Upper lobe of left lung (tissue), 6 donors: ENCODE measurements around the gene LSR. TPM values are rescaled to one million over a fixed set of nuclear protein-coding genes. Genes with fewer than 3 reads are reported as not detected.

Experiments used
- ATAC-seq, 2 donors: fragments of 200-7000 bp; cut with Tn5 transposase; one replicate each; pipeline ENCODE4 v1.9.1; 2022; ENCODE audit warnings: mild to moderate bottlenecking in 2 of 2, moderate library complexity in 2 of 2; ENCODE audit not compliant: low FRiP score in 2 of 2
- DNase-seq, 2 donors: peaks; one replicate each; pipeline ENCODE4 v3.0.0-alpha.2; 2019 to 2020
- H3K27ac ChIP-seq, 4 donors: fragments of 200-600 bp; sonication (generic); one replicate each; pipeline ENCODE4 v1.5.1; 2016 to 2019
- H3K27me3 ChIP-seq, 4 donors: fragments of 200-600 bp; sonication (generic); one replicate each; pipeline ENCODE4 v1.5.1; 2017 to 2019
- H3K36me3 ChIP-seq, 4 donors: fragments of 200-600 bp; sonication (generic); one replicate each; pipeline ENCODE4 v1.5.1; 2016 to 2019
- H3K4me1 ChIP-seq, 4 donors: fragments of 200-600 bp; sonication (generic); one replicate each; pipeline ENCODE4 v1.5.1; 2018 to 2019
- H3K4me3 ChIP-seq, 4 donors: fragments of 200-600 bp; sonication (generic); one replicate each; pipeline ENCODE4 v1.5.1; 2017 to 2019; ENCODE audit warnings: mild to moderate bottlenecking in 2 of 4, moderate library complexity in 1 of 4
- H3K9me3 ChIP-seq, 4 donors: fragments of 200-600 bp; sonication (generic); one replicate each; pipeline ENCODE4 v1.5.1; 2018 to 2019
- CTCF ChIP-seq, 6 experiments: fragments of 450-650 bp in 4 of 6; fragments of 200-600 bp in 2 of 6; sonication (generic) in 2 of 6; IDR thresholded peaks; one replicate each; pipeline ENCODE4 v1.5.1; 2016 to 2019; ENCODE audit warnings: antibody characterized with exemption in 6 of 6
- EP300 ChIP-seq, 4 donors: sonication (generic); formaldehyde crosslinking; IDR thresholded peaks; one replicate each; pipeline ENCODE4 v1.5.1; 2017; ENCODE audit warnings: antibody characterized with exemption in 4 of 4, control low read depth in 2 of 4
- POLR2A ChIP-seq, 4 donors: fragments of 450-650 bp; IDR thresholded peaks; one replicate each; pipeline ENCODE4 v1.5.1; 2016 to 2017; ENCODE audit warnings: antibody characterized with exemption in 4 of 4, mild to moderate bottlenecking in 2 of 4
- POLR2AphosphoS5 ChIP-seq, 2 donors: sonication (generic); formaldehyde crosslinking; IDR thresholded peaks; one replicate each; pipeline ENCODE4 v1.5.1; 2017; ENCODE audit warnings: antibody characterized with exemption in 2 of 2
- whole genome bisulfite sequencing, 2 donors: methylation state at CpG; one replicate each; pipeline ENCODE4 v1.1.5; 2017 to 2018; 5-methylcytosine and 5-hydroxymethylcytosine counted together
- total RNA-seq, 6 donors: library from RNA; depleted of rRNA in 4 of 6; stranded (reverse); fragments of >200 nt in 4 of 6; gene quantifications; one replicate each; pipeline versions ENCODE4 v1.1.0 to v1.2.1, GENCODE V29; 2016 to 2021
- donor health status: DM: no; HTN: no; CAD: no; lungs with moderate emphysema.
- donor health status: DM: no; HTN: yes; CAD: no; lungs with severe emphysema.

LSR gene
- total RNA-seq, 6 donors from 2014 or later, result 54.5 to 151 (median 76.5) TPM

GRCh38 chr19:35271546-35271945, 22.7 kb downstream of the LSR start:
- Histone ChIP-seq H3K36me3 (peaks cover 16 to 64% (median 56%) of the 10 kb centered on the region in 4 donors), H3K4me1 (peaks cover 15 to 39% (median 23%) of the 10 kb centered on the region in 4 donors), H3K27me3 (no peaks in the 10 kb centered on the region), H3K4me3 (no peak overlapping the region), H3K27ac (no peak overlapping the region), H3K9me3 (no peaks in the 10 kb centered on the region)
- WGBS, 2 donors, result 88 to 100% methylated on average over 4 to 7 of the region's 7 CpGs
- DNase-seq (no peak), ATAC-seq (no peak)
- no peak for TF ChIP-seq POLR2A (IDR thresholded peaks at IDR 0.05)
- TF ChIP-seq CTCF (IDR thresholded peaks at IDR 0.05), result no peak
- TF ChIP-seq POLR2AphosphoS5 (IDR thresholded peaks at IDR 0.05), result no peak
- TF ChIP-seq EP300 (IDR thresholded peaks at IDR 0.05), result no peak

DNA sequence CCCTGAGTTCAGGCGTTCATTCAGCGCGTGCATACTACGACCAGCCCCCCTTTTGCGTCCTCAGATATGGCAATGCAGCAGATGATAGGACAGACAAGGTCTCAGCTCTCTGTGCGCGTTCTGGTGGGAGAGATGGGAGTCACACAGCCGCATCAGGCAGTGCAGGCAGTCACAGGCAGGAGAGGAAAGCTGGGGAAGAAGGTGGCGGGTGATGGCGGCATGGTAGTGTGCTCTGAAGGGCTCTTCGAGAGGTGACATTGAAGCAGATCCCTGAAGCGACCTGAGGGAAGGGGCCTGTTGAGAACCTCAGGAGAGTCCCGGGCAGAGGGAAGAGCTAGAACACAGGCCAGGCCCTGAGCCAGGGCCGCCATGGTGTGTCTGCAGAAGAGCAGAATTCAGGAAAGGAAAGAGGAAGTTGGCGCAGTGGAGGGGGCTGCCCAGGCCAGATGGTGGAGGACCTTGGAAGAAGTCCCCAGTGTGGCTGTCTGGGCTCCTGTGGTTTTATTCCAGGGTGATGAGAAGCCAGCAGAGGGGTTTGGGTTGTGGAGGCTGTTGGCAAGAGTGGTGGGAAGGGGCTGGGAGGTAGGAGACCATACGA, 23.4 kb downstream of the LSR start:
- H3K9me3 ChIP-seq, result no peaks in the 10 kb centered on the region
- ATAC-seq (no peak), DNase-seq (no peak)
- H3K4me1 ChIP-seq, result peaks cover 9 to 32% (median 17%) of the 10 kb centered on the region in 4 donors
- peak overlapping the region in 1 of 4 donors; percentile 49 for H3K27ac ChIP-seq
- H3K36me3 ChIP-seq, result peaks cover 23 to 70% (median 62%) of the 10 kb centered on the region in 4 donors
- TF ChIP-seq POLR2A (IDR thresholded peaks at IDR 0.05) (no peak), POLR2AphosphoS5 (IDR thresholded peaks at IDR 0.05) (no peak), EP300 (IDR thresholded peaks at IDR 0.05) (no peak), CTCF (IDR thresholded peaks at IDR 0.05) (no peak)
- no peaks in the 10 kb centered on the region for H3K27me3 ChIP-seq
- H3K4me3 ChIP-seq, result no peak overlapping the region
- WGBS, 2 donors, result 79 to 84% methylated on average over 16 of the region's 16 CpGs

- no peak for ATAC-seq
- Histone ChIP-seq H3K27ac (no peak overlapping the region), H3K4me3 (no peak overlapping the region), H3K36me3 (peaks cover 23 to 77% (median 67%) of the 10 kb centered on the region in 4 donors), H3K4me1 (peaks cover 9 to 29% (median 16%) of the 10 kb centered on the region in 4 donors), H3K9me3 (no peaks in the 10 kb centered on the region), H3K27me3 (no peaks in the 10 kb centered on the region)
- DNase-seq, result no peak
- WGBS, 2 donors, result 84 to 87% methylated on average over 10 of the region's 10 CpGs
- TF ChIP-seq CTCF (IDR thresholded peaks at IDR 0.05), result no peak
- no peak for TF ChIP-seq EP300 (IDR thresholded peaks at IDR 0.05)
- TF ChIP-seq POLR2AphosphoS5 (IDR thresholded peaks at IDR 0.05), result no peak
- no peak for TF ChIP-seq POLR2A (IDR thresholded peaks at IDR 0.05)
Observed at GRCh38 chr19:35272954-35273649, 24.3 kb downstream of the LSR start.

- WGBS, 2 donors, result 77 to 82% methylated on average over 12 to 14 of the region's 14 CpGs
- Histone ChIP-seq H3K9me3 (no peaks in the 10 kb centered on the region), H3K4me3 (no peak overlapping the region), H3K36me3 (peaks cover 25 to 84% (median 73%) of the 10 kb centered on the region in 4 donors), H3K4me1 (peaks cover 9 to 29% (median 16%) of the 10 kb centered on the region in 4 donors), H3K27ac (no peak overlapping the region), H3K27me3 (no peaks in the 10 kb centered on the region)
- TF ChIP-seq EP300 (IDR thresholded peaks at IDR 0.05) (no peak), CTCF (IDR thresholded peaks at IDR 0.05) (no peak), POLR2AphosphoS5 (IDR thresholded peaks at IDR 0.05) (no peak), POLR2A (IDR thresholded peaks at IDR 0.05) (no peak)
- DNase-seq (no peak), ATAC-seq (no peak)
Observed at GRCh38 chr19:35273686-35274259, 25.0 kb downstream of the LSR start.
